LNCaP clone FGC (cell line): ENCODE data around the gene PEX11A.
"Not testable (repeated sequence)": the region's sequence is repeated elsewhere in the genome, so short reads cannot be mapped to it uniquely, and the experiment has no call there.

Experiments used
- DNase-seq: peaks from one replicate; pipeline ENCODE4 v3.0.0-alpha.2; 2011; ENCODE audit warnings: low read depth
- H3K4me3 ChIP-seq: 2 replicates; pipeline ENCODE4 v1.5.1; 2011; ENCODE audit warnings: mild to moderate bottlenecking, low read depth, low read length, control low read depth
- CTCF ChIP-seq: IDR thresholded peaks from 2 replicates; pipeline ENCODE4 v1.5.1; 2012; ENCODE audit warnings: mild to moderate bottlenecking; ENCODE audit not compliant: control insufficient read depth, insufficient read depth; ENCODE audit errors: extremely low read depth

The PEX11A gene

GRCh38 chr15:89693696-89694095 lies 3.1 kb upstream of the PEX11A start:
- no peak for DNase-seq
- no peak for TF ChIP-seq CTCF
- no peak overlapping the region for H3K4me3 ChIP-seq

GRCh38 chr15:89693091-89693490 lies 2.5 kb upstream of the PEX11A start:
- DNase-seq = no peak
- no peak overlapping the region for H3K4me3 ChIP-seq
- TF ChIP-seq CTCF = no peak

GRCh38 chr15:89689930-89690275 lies 651 bp downstream of the PEX11A start:
- H3K4me3 ChIP-seq = peak overlapping the region; percentile 86

GRCh38 chr15:89686522-89686921 lies 4.0 kb downstream of the PEX11A start:
- no peak overlapping the region for H3K4me3 ChIP-seq
- no peak for TF ChIP-seq CTCF
- DNase-seq = no peak

More at GRCh38 chr15:89689930-89690275, 651 bp downstream of the PEX11A start:
- DNase-seq = not testable (repeated sequence)

- TF ChIP-seq CTCF = no peak
- H3K4me3 ChIP-seq = no peak overlapping the region
- DNase-seq = no peak
Observed at GRCh38 chr15:89685995-89686394, 4.6 kb downstream of the PEX11A start.

DNA sequence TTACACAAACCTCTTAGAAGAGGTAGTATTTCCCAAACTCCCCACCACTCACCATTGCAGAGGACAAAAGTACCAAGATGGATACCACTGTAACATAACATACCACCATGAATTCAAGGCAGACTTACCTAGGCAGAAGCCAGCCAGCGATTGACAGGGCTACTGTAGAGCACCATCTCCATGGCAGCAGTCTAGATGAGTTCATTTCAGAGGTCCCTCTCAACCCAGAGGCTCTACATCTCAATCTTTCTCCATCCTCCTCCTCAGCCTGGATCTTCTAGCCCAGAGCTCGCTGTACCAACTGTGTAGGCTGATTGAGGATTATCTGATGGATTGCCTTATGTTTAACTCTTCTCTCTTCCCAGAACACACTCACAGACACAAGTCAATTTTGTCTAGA lies 9.4 kb downstream of the PEX11A start:
- DNase-seq = no peak
- no peak for TF ChIP-seq CTCF

DNA sequence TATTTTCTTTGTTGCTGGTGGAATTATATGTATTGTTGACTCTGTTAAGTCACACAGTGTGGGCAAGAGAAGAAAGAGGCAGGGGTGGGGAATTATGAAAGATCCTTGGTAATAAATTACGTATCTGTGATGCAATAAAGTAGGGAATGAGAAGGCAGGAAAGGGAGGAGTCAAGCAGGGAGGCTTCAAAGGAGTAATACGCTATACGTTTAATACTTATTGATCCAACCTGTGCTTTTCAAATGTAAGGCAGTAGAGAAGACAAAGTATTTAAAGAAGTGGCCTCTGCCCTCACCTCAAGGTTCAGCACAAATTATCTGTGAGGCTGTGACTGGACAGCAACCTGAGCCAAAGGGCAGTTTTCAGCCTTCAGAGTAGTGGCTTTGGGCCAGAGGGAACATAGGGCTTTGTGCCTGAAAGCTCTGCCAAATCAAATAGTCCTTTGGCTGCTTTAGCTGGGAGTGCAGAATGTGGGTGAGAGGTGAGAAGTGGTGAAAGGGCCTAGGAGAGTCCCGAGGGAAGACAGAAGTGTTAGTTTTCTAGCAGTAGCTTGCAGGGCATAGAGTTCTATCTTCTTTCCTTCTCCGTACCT lies 10.2 kb downstream of the PEX11A start:
- peak; percentile 95 for DNase-seq
- H3K4me3 ChIP-seq = peak overlapping the region; percentile 13
- TF ChIP-seq CTCF = no peak

More for the DNA sequence above, 9.4 kb downstream of the PEX11A start:
- H3K4me3 ChIP-seq = no peak overlapping the region
